ENCODE measurements around the gene MAPK8IP2. TPM values are rescaled to one million over a fixed set of nuclear protein-coding genes. Genes with fewer than 3 reads are reported as not detected.

Gene MAPK8IP2
- total RNA-seq, 1 donor from 2014 or later, result 0.30 TPM

- intact Hi-C loops (cut with micrococcal nuclease), result no loop called here
These were observed 26.2 kb upstream of the MAPK8IP2 start for GRCh38 chr22:50574383-50574755.

DNA sequence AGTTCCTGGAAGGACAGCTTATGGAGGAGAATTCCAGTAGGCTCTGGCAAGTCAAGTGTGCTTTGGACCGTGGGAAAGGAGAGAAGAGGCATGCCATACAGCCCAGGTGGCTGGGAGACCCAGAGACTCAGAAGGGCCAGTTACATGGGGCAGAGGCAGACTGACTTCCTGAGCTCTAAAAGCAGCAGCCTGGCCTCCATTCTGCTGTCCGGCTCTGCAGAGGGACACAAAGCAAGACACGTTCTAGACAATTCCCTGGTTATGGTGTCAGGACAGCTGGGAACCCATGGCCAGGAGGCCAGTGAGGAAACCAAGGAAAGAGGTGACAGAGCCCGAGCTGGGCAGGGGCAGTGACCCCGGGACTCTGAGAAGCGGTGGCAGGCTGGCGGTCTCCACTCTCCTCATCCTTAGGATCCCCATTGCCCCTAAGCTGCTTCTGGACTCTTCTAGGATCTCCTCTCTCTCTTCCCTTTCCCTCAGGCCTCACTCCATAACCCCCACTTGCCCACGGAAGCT lies 25.1 kb upstream of the MAPK8IP2 start:
- intact Hi-C loops (cut with micrococcal nuclease), result no loop called here

DNA sequence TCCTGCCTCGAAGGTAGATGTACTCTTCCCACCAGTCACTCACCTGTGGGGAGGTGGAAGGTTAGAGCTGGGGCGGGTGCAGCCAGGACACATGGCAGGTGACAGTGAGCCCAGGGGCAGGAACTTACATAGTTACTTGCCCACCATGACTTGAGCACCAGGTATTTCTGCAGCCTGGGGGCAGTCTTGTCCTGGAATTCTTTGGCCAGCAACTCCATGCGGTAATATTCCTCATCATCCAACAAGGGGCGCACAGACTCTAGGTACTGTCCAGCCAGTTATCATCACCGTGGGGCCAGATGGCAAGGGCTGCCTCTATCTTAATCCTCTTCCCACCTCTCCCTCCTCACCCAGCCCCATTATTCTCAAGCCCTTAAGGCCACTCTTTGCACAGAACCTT lies 24.5 kb upstream of the MAPK8IP2 start:
- intact Hi-C loops (cut with micrococcal nuclease), result no loop called here

GRCh38 chr22:50576806-50577696 lies 23.5 kb upstream of the MAPK8IP2 start:
- intact Hi-C loops (cut with micrococcal nuclease), result no loop called here

- intact Hi-C loops (cut with micrococcal nuclease), result no loop called here
These were observed 23.0 kb upstream of the MAPK8IP2 start for GRCh38 chr22:50577697-50577986.

GRCh38 chr22:50577987-50578775 lies 22.4 kb upstream of the MAPK8IP2 start, which contains the start of gene CPT1B:
TSS of gene CPT1B (minus strand) at chr22:50578427. CDS start at chr22:50577915, 512 bp downstream.
- intact Hi-C loops (cut with micrococcal nuclease), result no loop called here

- intact Hi-C loops (cut with micrococcal nuclease), result no loop called here
These were observed 21.8 kb upstream of the MAPK8IP2 start for GRCh38 chr22:50578776-50579310.

- intact Hi-C loops (cut with micrococcal nuclease), result loop anchor here (5.0 kb wide), 1 partner anchor 727 kb away; the partner anchor contains the start of gene ZBED4
These were observed 20.8 kb upstream of the MAPK8IP2 start for GRCh38 chr22:50579752-50580151.

GRCh38 chr22:50581031-50581949 lies 19.3 kb upstream of the MAPK8IP2 start:
- intact Hi-C loops (cut with micrococcal nuclease), result loop anchor here (5.0 kb wide), 1 partner anchor 729 kb away; the partner anchor contains the start of gene ZBED4

GRCh38 chr22:50581950-50582492 lies 18.6 kb upstream of the MAPK8IP2 start:
- intact Hi-C loops (cut with micrococcal nuclease), result loop anchor here (1.0 to 5.0 kb wide), 3 partner anchors 19 to 730 kb away; partner anchors contain the start of genes SCO2 and ZBED4

DNA sequence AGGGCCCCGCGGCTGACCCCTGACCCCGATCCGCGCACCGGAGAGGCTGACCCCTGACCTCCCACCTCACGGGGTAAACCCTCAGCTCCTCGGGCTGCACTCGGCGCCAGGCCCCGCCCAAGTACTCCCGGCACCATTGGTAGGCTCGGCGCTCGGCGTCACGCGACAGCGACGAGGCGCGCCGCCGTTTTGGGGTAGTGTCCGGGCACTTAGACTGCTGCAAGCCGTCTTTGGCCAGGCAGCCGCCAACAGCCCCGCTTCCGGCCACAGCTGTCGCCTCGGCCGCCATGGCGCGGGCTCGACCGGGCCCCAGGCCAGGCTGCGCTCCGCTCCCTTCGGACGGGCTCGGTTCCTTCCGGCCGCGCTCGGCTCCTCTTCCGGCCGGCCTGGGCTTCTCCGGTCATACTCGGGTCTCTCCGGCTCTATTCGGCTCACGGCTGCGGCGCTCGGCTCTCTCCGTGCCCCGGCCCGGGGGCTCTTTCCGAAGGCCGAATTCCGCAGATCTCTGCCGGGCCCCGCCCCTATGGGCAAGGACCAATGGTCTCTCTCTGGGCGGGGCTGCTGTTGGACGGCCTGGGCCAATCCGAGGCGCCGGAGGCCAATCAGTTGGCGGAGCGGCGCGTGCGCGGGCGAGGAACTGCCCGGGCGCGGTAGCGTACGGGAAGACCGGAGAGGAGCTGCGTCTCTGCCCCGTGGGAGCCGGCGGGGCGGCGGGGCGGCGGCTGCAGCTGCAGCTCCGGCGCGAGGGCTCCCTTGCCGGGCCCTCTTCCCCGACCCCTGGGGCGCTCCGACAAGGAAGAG lies 17.9 kb upstream of the MAPK8IP2 start, which contains the start of gene CHKB:
TSS of gene CHKB (minus strand) at position 357 of the 801 bp plus-strand sequence. CDS start at position 289, 68 bp downstream.
- intact Hi-C loops (cut with micrococcal nuclease), result loop anchor here (1.0 to 5.0 kb wide), 4 partner anchors 19 to 730 kb away; partner anchors contain the start of genes SCO2 and ZBED4

DNA sequence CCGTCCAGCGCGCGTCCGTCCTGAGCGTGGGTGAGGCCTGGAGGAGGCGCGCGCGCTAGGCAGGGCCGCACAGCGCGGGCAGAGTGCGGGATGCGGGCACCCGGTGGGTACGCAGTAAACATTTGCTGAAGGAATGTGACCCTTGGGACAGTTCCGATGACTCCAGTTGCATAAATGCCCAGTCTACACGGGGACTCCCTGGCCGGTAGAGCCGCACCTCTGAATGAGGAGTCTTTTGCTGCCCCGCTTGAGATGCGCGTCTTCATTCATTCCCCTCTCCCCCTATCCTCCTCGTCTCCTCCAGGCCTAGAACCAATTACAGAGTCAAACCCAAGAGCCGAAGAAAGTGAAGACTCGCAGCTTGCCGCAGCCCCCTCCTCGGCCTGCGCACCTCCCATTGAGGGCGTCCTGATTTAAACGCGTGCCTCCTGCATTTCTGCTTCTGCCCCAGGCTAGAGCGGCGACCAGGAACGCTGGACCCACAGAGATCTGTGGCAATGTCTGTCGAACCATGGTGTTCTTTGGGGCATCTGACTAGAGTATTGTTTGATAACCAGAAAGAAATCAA lies 17.2 kb upstream of the MAPK8IP2 start:
- intact Hi-C loops (cut with micrococcal nuclease), result loop anchor here (1.0 to 5.0 kb wide), 2 partner anchors 38 to 731 kb away; partner anchors contain the start of gene ZBED4

GRCh38 chr22:50584106-50585096 lies 16.2 kb upstream of the MAPK8IP2 start:
- intact Hi-C loops (cut with micrococcal nuclease), result loop anchor here (5.0 kb wide), 1 partner anchor 732 kb away; the partner anchor contains the start of gene ZBED4

DNA sequence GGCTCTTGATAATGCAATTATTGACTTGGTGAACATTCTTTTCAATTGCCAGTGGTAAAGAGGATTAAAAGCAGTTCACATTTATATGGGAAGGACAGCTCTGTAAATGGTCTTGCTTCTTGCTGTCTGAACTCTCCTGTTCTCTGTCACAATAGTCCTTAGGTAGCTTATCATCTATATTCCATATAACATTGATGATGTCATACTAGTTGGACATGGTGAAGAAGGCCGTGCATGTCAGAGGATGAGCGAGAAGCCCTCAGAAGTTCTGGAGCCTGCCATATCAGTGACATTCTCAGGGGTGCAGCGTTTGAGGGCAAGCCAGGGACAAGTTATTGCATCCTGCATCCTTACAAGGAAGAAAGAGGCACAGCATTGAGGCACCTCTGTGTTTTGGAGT lies 15.4 kb upstream of the MAPK8IP2 start:
- intact Hi-C loops (cut with micrococcal nuclease), result no loop called here

GRCh38 chr22:50585781-50586180 lies 14.8 kb upstream of the MAPK8IP2 start:
- intact Hi-C loops (cut with micrococcal nuclease), result no loop called here

- intact Hi-C loops (cut with micrococcal nuclease), result no loop called here
These were observed 14.2 kb upstream of the MAPK8IP2 start for GRCh38 chr22:50586416-50586815.

- intact Hi-C loops (cut with micrococcal nuclease), result no loop called here
These were observed 13.2 kb upstream of the MAPK8IP2 start for GRCh38 chr22:50587407-50587806.
